PC-3 (cell line): ENCODE data around the gene AJM1.
"Not testable (repeated sequence)": the region's sequence is repeated elsewhere in the genome, so short reads cannot be mapped to it uniquely, and the experiment has no call there.

Experiments
- EZH2 ChIP-seq: fragments of 300-600 bp; sonication (generic); IDR thresholded peaks from one replicate; pipeline ENCODE4 v1.6.1; 2017; ENCODE audit warnings: antibody characterized with exemption, mild to moderate bottlenecking, low read length; ENCODE audit not compliant: unreplicated experiment
- EZH2phosphoT487 ChIP-seq: fragments of 300-600 bp; sonication (generic); IDR thresholded peaks from 2 replicates; pipeline ENCODE4 v1.6.1; 2018; ENCODE audit warnings: mild to moderate bottlenecking, antibody characterized with exemption, low read length, borderline replicate concordance
- TF ChIP-seq, protein P1 (sequence below): fragments of 300-600 bp; sonication (generic); conservative IDR thresholded peaks from 2 replicates; pipeline ENCODE4 v1.5.1; 2017; ENCODE audit warnings: antibody characterized with exemption, low read depth, mild to moderate bottlenecking, low read length

DNA sequence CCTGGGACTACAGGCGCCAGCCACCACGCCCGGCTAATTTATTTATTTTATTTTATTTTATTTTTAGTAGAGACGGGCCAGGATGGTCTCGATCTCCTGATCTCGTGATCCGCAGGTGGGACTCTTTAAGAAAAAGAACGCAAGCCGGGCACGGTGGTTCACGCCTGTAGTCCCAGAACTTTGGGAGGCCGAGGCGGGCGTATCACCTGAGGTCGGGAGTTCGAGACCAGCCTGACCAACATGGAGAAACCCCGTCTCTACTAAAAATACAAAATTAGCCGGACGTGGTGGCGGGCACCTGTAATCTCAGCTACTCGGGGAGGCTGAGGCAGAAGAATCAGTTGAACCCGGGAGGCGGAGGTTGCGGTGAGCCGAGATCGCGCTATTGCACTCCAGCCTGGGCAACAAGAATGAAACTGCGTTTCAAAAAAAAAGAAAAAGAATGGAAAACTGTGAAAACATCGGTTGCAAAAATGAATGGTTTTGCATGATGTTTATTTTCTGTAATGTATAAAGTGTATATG, 24.7 kb downstream of the AJM1 start:
- TF ChIP-seq, protein P1, sequence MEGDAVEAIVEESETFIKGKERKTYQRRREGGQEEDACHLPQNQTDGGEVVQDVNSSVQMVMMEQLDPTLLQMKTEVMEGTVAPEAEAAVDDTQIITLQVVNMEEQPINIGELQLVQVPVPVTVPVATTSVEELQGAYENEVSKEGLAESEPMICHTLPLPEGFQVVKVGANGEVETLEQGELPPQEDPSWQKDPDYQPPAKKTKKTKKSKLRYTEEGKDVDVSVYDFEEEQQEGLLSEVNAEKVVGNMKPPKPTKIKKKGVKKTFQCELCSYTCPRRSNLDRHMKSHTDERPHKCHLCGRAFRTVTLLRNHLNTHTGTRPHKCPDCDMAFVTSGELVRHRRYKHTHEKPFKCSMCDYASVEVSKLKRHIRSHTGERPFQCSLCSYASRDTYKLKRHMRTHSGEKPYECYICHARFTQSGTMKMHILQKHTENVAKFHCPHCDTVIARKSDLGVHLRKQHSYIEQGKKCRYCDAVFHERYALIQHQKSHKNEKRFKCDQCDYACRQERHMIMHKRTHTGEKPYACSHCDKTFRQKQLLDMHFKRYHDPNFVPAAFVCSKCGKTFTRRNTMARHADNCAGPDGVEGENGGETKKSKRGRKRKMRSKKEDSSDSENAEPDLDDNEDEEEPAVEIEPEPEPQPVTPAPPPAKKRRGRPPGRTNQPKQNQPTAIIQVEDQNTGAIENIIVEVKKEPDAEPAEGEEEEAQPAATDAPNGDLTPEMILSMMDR: not testable (repeated sequence)
- not testable (repeated sequence) for TF ChIP-seq EZH2phosphoT487, EZH2
